NT2/D1 (cell line): ENCODE results near the gene FCRLA.
"Not testable (repeated sequence)": the region's sequence is repeated elsewhere in the genome, so short reads cannot be mapped to it uniquely, and the experiment has no call there.

Experiments used
- SUZ12 ChIP-seq: IDR thresholded peaks from 2 replicates; pipeline ENCODE4 v1.6.1; 2011; ENCODE audit not compliant: insufficient read length, insufficient read depth; ENCODE audit errors: extremely low read depth
- YY1 ChIP-seq: IDR thresholded peaks from 2 replicates; pipeline ENCODE4 v1.6.1; 2011; ENCODE audit not compliant: insufficient read length, insufficient read depth
- ZNF274 ChIP-seq: IDR thresholded peaks from 2 replicates; pipeline ENCODE4 v1.6.1; 2011; ENCODE audit warnings: mild to moderate bottlenecking, low read depth, low read length

- TF ChIP-seq ZNF274, YY1, SUZ12: not testable (repeated sequence)
Measured at GRCh38 chr1:161674447-161674846, 32.6 kb upstream of the FCRLA start.
